Gastroesophageal sphincter (tissue), 4 donors: ENCODE measurements around the gene PRKD1. TPM values are rescaled to one million over a fixed set of nuclear protein-coding genes. Genes with fewer than 3 reads are reported as not detected.

Source experiments
- ATAC-seq: fragments of 150-250 bp; one replicate; pipeline ENCODE4 v1.9.1; 2016; ENCODE audit warnings: mild to moderate bottlenecking, moderate library complexity
- H3K27ac ChIP-seq, 4 donors: fragments of 200-600 bp; sonication (generic) in 3 of 4; 1 replicate in 3 of 4; 2 replicates in 1 of 4; pipeline ENCODE4 v1.5.1; 2016 to 2019
- H3K27me3 ChIP-seq: fragments of 200-600 bp; sonication (generic); one replicate; pipeline ENCODE4 v1.5.1; 2019
- H3K36me3 ChIP-seq, 2 donors: fragments of 200-600 bp; sonication (generic); one replicate each; pipeline ENCODE4 v1.5.1; 2019; ENCODE audit warnings: control low read depth in 1 of 2
- H3K4me1 ChIP-seq, 3 donors: fragments of 200-600 bp; sonication (generic); 1 replicate in 2 of 3; 2 replicates in 1 of 3; pipeline ENCODE4 v1.5.1; 2016 to 2019; ENCODE audit warnings: control low read depth in 2 of 3
- H3K4me3 ChIP-seq, 2 donors: fragments of 200-600 bp; sonication (generic); one replicate each; pipeline ENCODE4 v1.5.1; 2019; ENCODE audit warnings: mild to moderate bottlenecking in 1 of 2, moderate library complexity in 1 of 2
- H3K9me3 ChIP-seq, 3 donors: fragments of 200-600 bp; sonication (generic); one replicate each; pipeline ENCODE4 v1.5.1; 2017 to 2019; ENCODE audit warnings: control low read depth in 2 of 3
- EP300 ChIP-seq: sonication (generic); formaldehyde crosslinking; IDR thresholded peaks from one replicate; pipeline ENCODE4 v1.6.1; 2017; ENCODE audit warnings: antibody characterized with exemption, mild to moderate bottlenecking
- POLR2A ChIP-seq, 2 donors: fragments of 450-650 bp; IDR thresholded peaks; one replicate each; pipeline ENCODE4 v1.6.1; 2017; ENCODE audit warnings: antibody characterized with exemption in 2 of 2, mild to moderate bottlenecking in 2 of 2, moderate library complexity in 1 of 2
- POLR2AphosphoS5 ChIP-seq: sonication (generic); formaldehyde crosslinking; IDR thresholded peaks from one replicate; pipeline ENCODE4 v1.6.1; 2017; ENCODE audit warnings: antibody characterized with exemption
- WGBS, 2 donors: methylation state at CpG; one replicate each; pipeline ENCODE4 v1.1.5; 2018; ENCODE audit warnings: low coverage in 1 of 2; 5-methylcytosine and 5-hydroxymethylcytosine counted together
- total RNA-seq, 4 donors: library from RNA; depleted of rRNA; stranded (reverse); fragments of >200 nt; gene quantifications; one replicate each; pipeline ENCODE4 v1.1.0, GENCODE V29; 2016
- TF ChIP-seq, protein P1 (sequence below), 4 experiments: fragments of 200-600 bp in 2 of 4; fragments of 450-650 bp in 2 of 4; sonication (generic) in 1 of 4; IDR thresholded peaks; one replicate each; pipeline ENCODE4 v1.5.1; 2017 to 2019; ENCODE audit warnings: antibody characterized with exemption in 4 of 4, mild to moderate bottlenecking in 2 of 4, moderate library complexity in 2 of 4

The PRKD1 gene
- total RNA-seq, 4 donors from 2014 or later = 11.9 to 14.3 (median 12.6) TPM

GRCh38 chr14:29853272-29853671 lies 74.4 kb downstream of the PRKD1 start:
- no peak overlapping the region for H3K4me3 ChIP-seq
- ATAC-seq = no peak
- H3K27ac ChIP-seq = no peak overlapping the region
- H3K4me1 ChIP-seq = no peaks in the 10 kb centered on the region
- no peaks in the 10 kb centered on the region for H3K36me3 ChIP-seq
- peaks cover 0 to 8% (median 0%) of the 10 kb centered on the region in 3 donors for H3K9me3 ChIP-seq
- no peaks in the 10 kb centered on the region for H3K27me3 ChIP-seq
- 61 to 96% methylated on average over 2 of the region's 2 CpGs for WGBS, 2 donors
- TF ChIP-seq, protein P1, sequence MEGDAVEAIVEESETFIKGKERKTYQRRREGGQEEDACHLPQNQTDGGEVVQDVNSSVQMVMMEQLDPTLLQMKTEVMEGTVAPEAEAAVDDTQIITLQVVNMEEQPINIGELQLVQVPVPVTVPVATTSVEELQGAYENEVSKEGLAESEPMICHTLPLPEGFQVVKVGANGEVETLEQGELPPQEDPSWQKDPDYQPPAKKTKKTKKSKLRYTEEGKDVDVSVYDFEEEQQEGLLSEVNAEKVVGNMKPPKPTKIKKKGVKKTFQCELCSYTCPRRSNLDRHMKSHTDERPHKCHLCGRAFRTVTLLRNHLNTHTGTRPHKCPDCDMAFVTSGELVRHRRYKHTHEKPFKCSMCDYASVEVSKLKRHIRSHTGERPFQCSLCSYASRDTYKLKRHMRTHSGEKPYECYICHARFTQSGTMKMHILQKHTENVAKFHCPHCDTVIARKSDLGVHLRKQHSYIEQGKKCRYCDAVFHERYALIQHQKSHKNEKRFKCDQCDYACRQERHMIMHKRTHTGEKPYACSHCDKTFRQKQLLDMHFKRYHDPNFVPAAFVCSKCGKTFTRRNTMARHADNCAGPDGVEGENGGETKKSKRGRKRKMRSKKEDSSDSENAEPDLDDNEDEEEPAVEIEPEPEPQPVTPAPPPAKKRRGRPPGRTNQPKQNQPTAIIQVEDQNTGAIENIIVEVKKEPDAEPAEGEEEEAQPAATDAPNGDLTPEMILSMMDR (IDR thresholded peaks at IDR 0.05) = no peak
- no peak for TF ChIP-seq EP300
- no peak for TF ChIP-seq POLR2AphosphoS5
- TF ChIP-seq POLR2A (IDR thresholded peaks at IDR 0.05) = no peak

DNA sequence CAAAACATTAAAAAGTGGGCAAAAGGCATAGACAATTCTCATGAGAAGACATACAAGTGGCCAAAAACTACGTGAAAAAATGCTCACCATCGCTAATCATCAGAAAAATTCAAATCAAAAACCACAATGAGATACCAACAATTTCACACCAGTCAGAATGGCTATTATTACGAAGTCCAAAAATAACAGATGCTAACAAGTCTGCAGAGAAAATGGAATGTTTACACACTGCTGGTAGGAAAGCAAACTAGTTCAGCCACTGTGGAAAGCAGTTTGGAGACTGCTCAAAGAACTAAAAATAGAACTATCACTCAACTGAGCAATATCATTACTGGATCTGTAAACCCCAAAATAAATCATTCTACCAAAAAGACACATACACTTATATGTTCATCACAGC lies 76.2 kb downstream of the PRKD1 start:
- no peak for ATAC-seq
- no peak overlapping the region for H3K4me3 ChIP-seq
- peaks cover 0 to 7% (median 0%) of the 10 kb centered on the region in 3 donors for H3K4me1 ChIP-seq
- TF ChIP-seq, protein P1 (IDR thresholded peaks at IDR 0.05) = no peak
- TF ChIP-seq EP300 (no peak), POLR2A (IDR thresholded peaks at IDR 0.05) (no peak), POLR2AphosphoS5 (no peak)
- no peak overlapping the region for H3K27ac ChIP-seq
- no peaks in the 10 kb centered on the region for H3K36me3 ChIP-seq
- no peaks in the 10 kb centered on the region for H3K27me3 ChIP-seq
- H3K9me3 ChIP-seq = peaks cover 0 to 8% (median 0%) of the 10 kb centered on the region in 3 donors
- 79 to 84% methylated on average over 3 of the region's 3 CpGs for WGBS, 2 donors

DNA sequence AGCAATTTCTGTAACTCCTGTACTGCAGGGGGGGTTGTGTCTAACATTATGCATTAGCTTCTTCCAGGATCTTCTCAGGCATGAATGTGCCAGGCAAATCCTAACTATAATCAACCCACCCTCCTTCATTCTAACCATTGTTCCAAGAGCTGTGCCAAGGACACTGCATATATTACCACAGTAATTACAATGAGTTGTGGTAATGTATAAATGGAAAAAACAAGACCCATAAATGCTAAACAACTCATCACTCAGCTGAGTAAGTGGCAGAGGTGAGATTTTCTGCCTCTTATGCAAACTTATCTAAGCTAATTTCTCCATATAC lies 80.6 kb downstream of the PRKD1 start:
- Histone ChIP-seq H3K4me1 (peaks cover 0 to 7% (median 0%) of the 10 kb centered on the region in 3 donors), H3K27me3 (no peaks in the 10 kb centered on the region), H3K4me3 (no peak overlapping the region), H3K9me3 (peaks cover 0 to 3% (median 0%) of the 10 kb centered on the region in 3 donors), H3K27ac (no peak overlapping the region), H3K36me3 (no peaks in the 10 kb centered on the region)
- TF ChIP-seq, protein P1 (IDR thresholded peaks at IDR 0.05) = no peak
- TF ChIP-seq POLR2AphosphoS5 (no peak), EP300 (no peak), POLR2A (IDR thresholded peaks at IDR 0.05) (no peak)
- no peak for ATAC-seq

DNA sequence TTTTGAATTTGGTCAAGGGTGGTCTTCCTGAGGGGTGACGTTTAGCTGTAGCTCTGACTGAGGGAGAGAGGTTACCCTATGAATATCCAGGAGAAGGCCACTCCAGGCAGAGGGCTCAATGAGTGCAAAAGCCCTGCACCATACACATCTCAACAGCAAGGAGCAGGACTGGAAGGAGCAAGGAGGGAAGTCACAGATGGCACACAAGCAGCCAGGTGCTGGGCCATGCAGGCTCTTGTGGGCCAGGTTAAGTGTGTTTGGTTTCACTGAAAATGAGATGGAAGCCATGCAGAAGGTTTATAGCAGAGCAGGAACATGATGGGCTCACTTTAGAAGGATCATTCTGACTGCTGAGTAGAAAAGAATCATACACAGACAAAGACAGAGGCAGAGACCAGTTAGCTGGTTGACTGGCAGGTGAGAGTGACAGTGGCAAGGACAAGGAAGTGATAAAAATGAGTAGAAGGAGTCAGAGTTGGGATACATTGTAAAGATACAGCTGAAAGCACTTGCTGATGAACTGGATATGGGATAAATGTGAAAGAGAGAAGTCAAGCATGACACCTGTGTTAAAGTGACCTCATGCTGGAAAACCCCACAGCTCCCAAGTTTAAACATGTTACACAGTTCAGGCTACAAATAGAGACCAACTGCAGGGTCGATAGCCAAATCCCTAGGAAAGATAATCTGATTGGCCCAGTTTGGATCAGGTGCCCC lies 81.2 kb downstream of the PRKD1 start:
- H3K4me1 ChIP-seq = peaks cover 0 to 7% (median 0%) of the 10 kb centered on the region in 3 donors
- no peaks in the 10 kb centered on the region for H3K36me3 ChIP-seq
- H3K9me3 ChIP-seq = peaks cover 0 to under 1% (median 0%) of the 10 kb centered on the region in 3 donors
- no peak overlapping the region for H3K27ac ChIP-seq
- no peak overlapping the region for H3K4me3 ChIP-seq
- WGBS, 2 donors = 46 to 50% methylated on average over 2 of the region's 2 CpGs
- TF ChIP-seq EP300 = no peak
- no peak for TF ChIP-seq POLR2A (IDR thresholded peaks at IDR 0.05)
- TF ChIP-seq POLR2AphosphoS5 = no peak
- TF ChIP-seq, protein P1 (IDR thresholded peaks at IDR 0.05) = no peak
- no peak for ATAC-seq
- H3K27me3 ChIP-seq = no peaks in the 10 kb centered on the region

- 29 to 67% methylated on average over 1 of the region's 1 CpG for WGBS, 2 donors
- Histone ChIP-seq H3K27me3 (no peaks in the 10 kb centered on the region), H3K27ac (no peak overlapping the region), H3K9me3 (peaks cover 0 to 25% (median 0%) of the 10 kb centered on the region in 3 donors), H3K36me3 (peaks cover 0 to 7% of the 10 kb centered on the region in 2 donors), H3K4me3 (no peak overlapping the region), H3K4me1 (peaks cover 0 to 7% (median 0%) of the 10 kb centered on the region in 3 donors)
- TF ChIP-seq, protein P1 (IDR thresholded peaks at IDR 0.05) = no peak
- TF ChIP-seq EP300 (no peak), POLR2AphosphoS5 (no peak), POLR2A (IDR thresholded peaks at IDR 0.05) (no peak)
- no peak for ATAC-seq
Observed at GRCh38 chr14:29843981-29844380, 83.7 kb downstream of the PRKD1 start.
